NCI-H524 (cell line): ENCODE results near the gene LACTBL1.
A peak's percentile ranks its signal among the peaks of the same experiment; 100 is the strongest.

Experiments
- DNase-seq, 2 experiments: peaks; one replicate each; lab custom pipeline; 2025; lab: John Stamatoyannopoulos, UW

LACTBL1 gene

DNA sequence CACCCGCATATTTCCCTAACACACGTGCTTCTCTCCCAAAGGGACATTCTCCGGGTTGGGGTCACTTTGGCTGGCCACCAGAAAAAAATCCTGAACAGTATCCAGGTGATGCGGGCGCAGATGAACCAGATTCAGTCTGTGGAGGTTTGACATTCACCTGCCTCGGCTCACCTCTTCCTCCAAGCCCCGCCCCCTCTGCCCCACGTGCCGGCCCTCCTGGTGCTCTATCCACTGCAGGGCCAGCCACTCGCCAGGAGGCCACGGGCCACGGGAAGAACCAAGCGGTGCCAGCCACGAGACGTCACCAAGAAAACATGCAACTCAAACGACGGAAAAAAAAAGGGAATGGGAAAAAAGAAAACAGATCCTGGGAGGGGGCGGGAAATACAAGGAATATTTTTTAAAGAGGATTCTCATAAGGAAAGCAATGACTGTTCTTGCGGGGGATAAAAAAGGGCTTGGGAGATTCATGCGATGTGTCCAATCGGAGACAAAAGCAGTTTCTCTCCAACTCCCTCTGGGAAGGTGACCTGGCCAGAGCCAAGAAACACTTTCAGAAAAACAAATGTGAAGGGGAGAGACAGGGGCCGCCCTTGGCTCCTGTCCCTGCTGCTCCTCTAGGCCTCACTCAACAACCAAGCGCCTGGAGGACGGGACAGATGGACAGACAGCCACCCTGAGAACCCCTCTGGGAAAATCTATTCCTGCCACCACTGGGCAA, 59.1 kb downstream of the LACTBL1 start:
- no peak for DNase-seq

GRCh38 chr1:22912311-22912710, 60.4 kb downstream of the LACTBL1 start:
- DNase-seq, result no peak

DNA sequence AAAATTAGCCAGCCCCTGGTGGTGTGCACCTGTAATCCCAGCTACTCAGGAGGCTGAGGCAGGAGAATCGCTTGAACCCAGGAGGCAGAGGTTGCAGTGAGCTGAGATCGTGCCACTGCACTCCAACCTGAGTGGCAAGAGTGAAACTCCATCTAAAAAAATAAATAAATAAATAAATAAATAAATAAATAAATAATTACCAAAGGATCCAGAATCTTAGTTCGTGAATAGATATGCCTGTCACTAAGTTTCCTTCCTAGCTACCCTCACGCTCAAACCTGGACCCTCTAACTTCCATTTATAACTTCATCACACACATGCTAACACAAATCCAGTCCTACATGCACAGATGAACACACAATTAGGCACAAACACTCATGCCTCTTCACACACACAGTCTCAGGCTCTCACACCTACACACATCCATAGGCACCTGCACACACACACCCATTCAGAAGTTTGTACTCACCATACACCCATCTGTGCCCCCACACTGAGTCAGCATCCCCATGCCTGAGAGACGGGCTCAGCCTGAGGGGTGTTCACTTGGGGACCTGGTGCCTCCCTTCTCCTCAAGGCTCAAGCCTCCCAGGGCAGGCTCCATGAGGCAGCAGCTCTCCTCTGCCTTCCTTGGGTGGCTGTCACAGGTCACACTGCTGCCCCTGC, 61.5 kb downstream of the LACTBL1 start:
- no peak for DNase-seq

- DNase-seq, result no peak
Observed at GRCh38 chr1:22910286-22910685, 62.4 kb downstream of the LACTBL1 start.

GRCh38 chr1:22908880-22909426, 63.7 kb downstream of the LACTBL1 start:
- peak in 1 of 2 experiments; percentile 55 for DNase-seq

- DNase-seq, result no peak
Observed at GRCh38 chr1:22907528-22907927, 65.1 kb downstream of the LACTBL1 start.

GRCh38 chr1:22906968-22907367, 65.7 kb downstream of the LACTBL1 start:
- no peak for DNase-seq

- no peak for DNase-seq
Observed at GRCh38 chr1:22903113-22903512, 69.6 kb downstream of the LACTBL1 start.
